ENCODE results near the gene PHLDA2. TPM values are rescaled to one million over a fixed set of nuclear protein-coding genes. Genes with fewer than 3 reads are reported as not detected.

The PHLDA2 gene
- total RNA-seq, 1 donor from 2014 or later = not detected

DNA sequence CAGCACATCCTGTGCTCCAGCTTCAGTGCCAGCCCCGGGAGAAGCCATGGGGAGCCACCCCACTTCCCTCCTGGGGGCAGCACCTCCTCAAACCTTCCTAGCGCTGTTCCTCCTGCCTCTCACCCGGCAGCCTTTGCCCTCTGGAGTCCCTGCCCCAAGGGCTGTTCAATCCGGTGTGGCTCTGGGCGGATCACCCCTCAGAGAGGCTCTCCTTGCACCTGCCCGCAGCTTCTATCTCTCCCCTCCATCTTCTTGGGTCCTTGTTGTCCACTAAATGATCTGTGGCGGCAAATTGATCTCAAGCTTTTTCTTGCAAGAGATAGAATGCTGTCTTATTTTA is 25.6 kb downstream of the PHLDA2 start:
- Histone ChIP-seq H3K9me3 (no peaks in the 10 kb centered on the region), H3K4me3 (no peak overlapping the region), H3K4me1 (peaks cover 0 to 17% of the 10 kb centered on the region in 2 donors), H3K36me3 (no peaks in the 10 kb centered on the region), H3K27me3 (no peaks in the 10 kb centered on the region), H3K27ac (no peak overlapping the region)
- TF ChIP-seq, protein P1, sequence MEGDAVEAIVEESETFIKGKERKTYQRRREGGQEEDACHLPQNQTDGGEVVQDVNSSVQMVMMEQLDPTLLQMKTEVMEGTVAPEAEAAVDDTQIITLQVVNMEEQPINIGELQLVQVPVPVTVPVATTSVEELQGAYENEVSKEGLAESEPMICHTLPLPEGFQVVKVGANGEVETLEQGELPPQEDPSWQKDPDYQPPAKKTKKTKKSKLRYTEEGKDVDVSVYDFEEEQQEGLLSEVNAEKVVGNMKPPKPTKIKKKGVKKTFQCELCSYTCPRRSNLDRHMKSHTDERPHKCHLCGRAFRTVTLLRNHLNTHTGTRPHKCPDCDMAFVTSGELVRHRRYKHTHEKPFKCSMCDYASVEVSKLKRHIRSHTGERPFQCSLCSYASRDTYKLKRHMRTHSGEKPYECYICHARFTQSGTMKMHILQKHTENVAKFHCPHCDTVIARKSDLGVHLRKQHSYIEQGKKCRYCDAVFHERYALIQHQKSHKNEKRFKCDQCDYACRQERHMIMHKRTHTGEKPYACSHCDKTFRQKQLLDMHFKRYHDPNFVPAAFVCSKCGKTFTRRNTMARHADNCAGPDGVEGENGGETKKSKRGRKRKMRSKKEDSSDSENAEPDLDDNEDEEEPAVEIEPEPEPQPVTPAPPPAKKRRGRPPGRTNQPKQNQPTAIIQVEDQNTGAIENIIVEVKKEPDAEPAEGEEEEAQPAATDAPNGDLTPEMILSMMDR (IDR thresholded peaks at IDR 0.05) = no peak
- intact Hi-C loops (cut with DNase I) = loop anchor here (2.0 kb wide), 1 partner anchor 25 kb away; the partner anchor contains the start of gene PHLDA2
- DNase-seq (ENCODE audit: low spot score in 2 of 2) = no peak

DNA sequence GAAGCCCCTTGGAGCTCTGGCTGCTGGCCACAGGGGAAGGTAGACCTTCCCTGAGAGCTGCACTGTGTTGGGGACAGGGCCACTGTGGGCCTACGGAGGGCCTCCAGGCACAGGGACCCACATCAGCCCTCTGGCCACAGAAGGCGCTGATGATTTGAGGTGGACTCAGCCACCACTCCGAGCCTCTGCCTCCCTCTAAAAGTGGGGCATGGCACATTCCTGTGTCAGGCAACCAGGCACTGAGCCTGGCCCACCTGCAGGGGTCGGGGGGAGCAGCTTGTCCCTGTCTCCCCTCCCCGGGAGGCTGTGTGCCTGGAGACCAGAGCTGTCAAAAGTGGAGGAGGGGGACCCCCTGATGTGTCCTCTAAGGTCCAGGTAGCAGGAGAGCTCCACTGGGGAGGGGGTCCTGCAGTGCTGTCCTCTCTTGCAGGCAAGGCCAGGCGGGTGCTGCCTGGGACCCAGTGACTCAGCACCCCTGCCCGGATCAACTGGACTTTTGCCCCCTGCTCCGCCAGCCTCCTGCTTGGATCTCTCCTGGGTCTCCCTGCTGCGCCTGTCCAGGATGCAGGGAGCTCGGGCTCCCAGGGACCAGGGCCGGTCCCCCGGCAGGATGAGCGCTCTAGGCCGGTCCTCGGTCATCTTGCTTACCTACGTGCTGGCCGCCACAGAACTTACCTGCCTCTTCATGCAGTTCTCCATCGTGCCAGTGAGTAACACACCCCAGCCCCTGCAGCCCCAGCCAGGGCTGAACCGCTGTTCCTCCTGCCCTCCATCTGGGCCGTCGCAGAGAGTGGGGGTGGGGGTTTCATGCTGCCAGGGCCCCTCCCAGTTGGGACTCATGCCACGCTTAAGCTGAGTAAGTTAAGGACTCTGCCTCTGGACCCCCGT is 26.2 kb downstream of the PHLDA2 start:
- intact Hi-C loops (cut with DNase I) = loop anchor here (1.0 to 2.0 kb wide), 2 partner anchors 18 to 26 kb away; partner anchors contain the start of genes CDKN1C and PHLDA2
- Histone ChIP-seq H3K4me3 (peak overlapping the region; percentile 69 to 93), H3K27ac (peak overlapping the region in 1 of 2 donors; percentile 72), H3K36me3 (no peaks in the 10 kb centered on the region), H3K4me1 (peaks cover 0 to 17% of the 10 kb centered on the region in 2 donors), H3K9me3 (no peaks in the 10 kb centered on the region), H3K27me3 (no peaks in the 10 kb centered on the region)
- TF ChIP-seq, protein P1 (IDR thresholded peaks at IDR 0.05) = no peak
- no peak for DNase-seq (ENCODE audit: low spot score in 2 of 2)

DNA sequence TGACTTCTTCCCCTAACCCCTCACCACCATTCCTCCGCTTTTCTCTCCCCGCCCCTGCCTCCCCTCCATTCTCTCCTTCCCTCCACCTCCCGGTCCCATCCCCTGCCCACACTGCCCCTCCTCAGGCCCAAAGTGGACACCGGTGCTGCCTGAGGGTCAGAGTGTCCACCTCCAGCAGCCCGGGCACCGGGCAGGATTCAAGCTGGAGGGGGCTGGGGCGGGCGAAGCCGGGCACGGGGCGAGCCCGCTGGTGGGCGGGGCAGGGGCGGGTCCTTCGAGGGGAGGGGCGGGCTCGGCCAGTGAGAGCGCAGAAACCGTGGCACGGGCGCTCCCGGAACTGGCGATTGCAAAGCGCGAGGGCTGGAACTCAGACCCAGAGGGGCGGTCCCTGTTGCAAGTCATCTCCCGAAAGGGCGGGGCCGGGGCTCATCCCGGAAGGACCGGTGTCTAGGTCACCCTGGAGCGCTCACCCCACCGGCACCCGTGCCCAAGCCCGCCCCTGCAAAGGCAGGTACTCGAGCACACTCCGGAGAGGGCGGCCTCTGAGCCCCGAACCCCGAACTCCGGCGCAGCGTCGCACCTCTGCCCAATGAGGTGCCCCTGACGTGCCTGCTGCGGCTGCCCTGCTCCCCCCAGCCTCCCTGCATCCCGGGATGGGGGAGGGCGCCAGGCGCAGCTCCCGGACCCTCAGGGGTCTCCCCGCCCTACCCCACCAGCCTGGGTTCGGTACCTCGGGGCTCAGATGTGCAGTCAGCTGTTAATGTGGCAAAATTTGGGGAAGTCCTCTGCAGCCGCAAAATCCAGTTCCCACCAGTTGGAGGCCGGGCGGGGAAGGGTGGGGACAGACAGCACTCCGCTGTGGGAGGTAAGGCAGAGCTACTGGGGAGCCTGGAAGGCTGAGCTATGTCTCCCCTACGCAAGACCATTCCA is 27.1 kb downstream of the PHLDA2 start:
- TF ChIP-seq, protein P1 (IDR thresholded peaks at IDR 0.05) = no peak
- peak overlapping the region; percentile 69 to 93 for H3K4me3 ChIP-seq

DNA sequence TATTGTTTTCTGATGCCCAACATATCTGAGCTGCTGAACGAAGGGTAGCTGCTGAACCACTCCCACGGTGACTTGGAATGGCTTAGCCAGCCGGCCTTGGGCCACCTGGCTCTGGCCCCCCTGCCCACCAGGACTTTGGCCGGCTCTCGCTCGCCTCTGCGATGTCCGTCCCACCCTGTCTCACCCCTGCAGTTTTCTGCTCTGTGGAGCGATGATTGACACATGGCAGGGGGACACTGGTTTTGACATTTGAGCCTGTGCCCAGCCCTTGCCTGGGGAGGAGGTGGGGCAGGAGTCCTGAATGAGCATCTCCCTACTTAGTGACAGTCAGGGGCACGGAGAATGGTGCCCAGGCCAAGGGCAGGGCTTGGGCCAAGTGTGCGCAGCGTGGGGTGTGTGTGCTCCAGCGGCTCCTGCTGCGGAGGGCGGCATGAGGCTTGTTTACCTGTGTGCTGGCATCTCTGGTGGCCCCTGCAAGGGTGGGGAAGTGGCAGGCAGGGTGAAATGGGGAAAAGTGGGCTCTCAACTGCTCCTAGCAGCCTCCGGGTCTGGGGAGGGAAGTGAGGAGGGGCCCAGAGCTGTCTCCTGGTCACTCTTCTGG is 27.9 kb downstream of the PHLDA2 start:
- Histone ChIP-seq H3K4me3 (peak overlapping the region in 1 of 2 donors; percentile 93), H3K36me3 (no peaks in the 10 kb centered on the region), H3K9me3 (no peaks in the 10 kb centered on the region), H3K27ac (peak overlapping the region; percentile 72 to 84), H3K27me3 (no peaks in the 10 kb centered on the region), H3K4me1 (peaks cover 0 to 17% of the 10 kb centered on the region in 2 donors)
- no peak for DNase-seq (ENCODE audit: low spot score in 2 of 2)
- intact Hi-C loops (cut with DNase I) = no loop called here
- TF ChIP-seq, protein P1 (IDR thresholded peaks at IDR 0.05) = no peak

More for the DNA sequence above, 27.1 kb downstream of the PHLDA2 start:
- Histone ChIP-seq H3K27me3 (no peaks in the 10 kb centered on the region), H3K9me3 (no peaks in the 10 kb centered on the region), H3K4me1 (peaks cover 0 to 17% of the 10 kb centered on the region in 2 donors), H3K36me3 (no peaks in the 10 kb centered on the region), H3K27ac (peak overlapping the region; percentile 72 to 84)
- intact Hi-C loops (cut with DNase I) = loop anchor here (1.0 to 2.0 kb wide), 2 partner anchors 17 to 27 kb away; partner anchors contain the start of genes CDKN1C and PHLDA2
- peak; percentile 85 to 97 for DNase-seq (ENCODE audit: low spot score in 2 of 2)
